MG63 (cell line): ENCODE measurements around the gene INPP5D. TPM values are rescaled to one million over a fixed set of nuclear protein-coding genes. Genes with fewer than 3 reads are reported as not detected.

Experiments
- DNase-seq: peaks from one replicate; pipeline ENCODE4 v3.0.0-alpha.2; 2020
- H3K27me3 ChIP-seq: fragments of 250-450 bp; sonication (Bioruptor Pico); 2 replicates; pipeline ENCODE4 v1.5.1; 2020; ENCODE audit warnings: mild to moderate bottlenecking, moderate library complexity
- H3K36me3 ChIP-seq: fragments of 250-450 bp; sonication (Bioruptor Pico); 2 replicates; pipeline ENCODE4 v1.5.1; 2020; ENCODE audit warnings: mild to moderate bottlenecking, moderate library complexity
- H3K4me3 ChIP-seq: fragments of 250-450 bp; sonication (Bioruptor Pico); 2 replicates; pipeline ENCODE4 v1.5.1; 2020; ENCODE audit warnings: mild to moderate bottlenecking, moderate library complexity
- H3K9me3 ChIP-seq: fragments of 250-450 bp; sonication (Bioruptor Pico); 2 replicates; pipeline ENCODE4 v1.5.1; 2020; ENCODE audit warnings: mild to moderate bottlenecking, moderate library complexity
- total RNA-seq: library from RNA; depleted of rRNA; stranded (reverse); fragments of >200 nt; shearing (Covaris generic); gene quantifications from 2 replicates; pipeline ENCODE4 v1.2.3, GENCODE V29; 2014; ENCODE audit warnings: low replicate concordance

INPP5D gene
- total RNA-seq, 1 experiment from 2014 or later = not detected

- no peak for DNase-seq
- Histone ChIP-seq H3K9me3 (no peaks in the 10 kb centered on the region), H3K36me3 (no peaks in the 10 kb centered on the region), H3K27me3 (no peaks in the 10 kb centered on the region), H3K4me3 (no peak overlapping the region)
These were observed 19.3 kb downstream of the INPP5D start for GRCh38 chr2:233079473-233079877.

- no peak for DNase-seq
- H3K9me3 ChIP-seq = no peaks in the 10 kb centered on the region
- H3K27me3 ChIP-seq = no peaks in the 10 kb centered on the region
- H3K4me3 ChIP-seq = no peak overlapping the region
- H3K36me3 ChIP-seq = no peaks in the 10 kb centered on the region
These were observed 20.1 kb downstream of the INPP5D start for GRCh38 chr2:233079953-233080835.

GRCh38 chr2:233080836-233081229, 20.7 kb downstream of the INPP5D start:
- H3K9me3 ChIP-seq = no peaks in the 10 kb centered on the region
- DNase-seq = no peak
- no peaks in the 10 kb centered on the region for H3K27me3 ChIP-seq
- H3K36me3 ChIP-seq = no peaks in the 10 kb centered on the region
- no peak overlapping the region for H3K4me3 ChIP-seq

- Histone ChIP-seq H3K27me3 (no peaks in the 10 kb centered on the region), H3K36me3 (no peaks in the 10 kb centered on the region), H3K9me3 (no peaks in the 10 kb centered on the region), H3K4me3 (no peak overlapping the region)
- DNase-seq = no peak
These were observed 21.1 kb downstream of the INPP5D start for GRCh38 chr2:233081232-233081730.

- no peaks in the 10 kb centered on the region for H3K9me3 ChIP-seq
- H3K36me3 ChIP-seq = no peaks in the 10 kb centered on the region
- H3K4me3 ChIP-seq = no peak overlapping the region
- no peak for DNase-seq
- H3K27me3 ChIP-seq = no peaks in the 10 kb centered on the region
These were observed 21.6 kb downstream of the INPP5D start for GRCh38 chr2:233081731-233082221.

GRCh38 chr2:233082222-233082930, 22.2 kb downstream of the INPP5D start:
- Histone ChIP-seq H3K36me3 (no peaks in the 10 kb centered on the region), H3K9me3 (no peaks in the 10 kb centered on the region), H3K4me3 (no peak overlapping the region), H3K27me3 (no peaks in the 10 kb centered on the region)
- no peak for DNase-seq

GRCh38 chr2:233082931-233083755, 23.0 kb downstream of the INPP5D start:
- H3K27me3 ChIP-seq = no peaks in the 10 kb centered on the region
- no peaks in the 10 kb centered on the region for H3K9me3 ChIP-seq
- DNase-seq = no peak
- no peak overlapping the region for H3K4me3 ChIP-seq
- H3K36me3 ChIP-seq = no peaks in the 10 kb centered on the region

- H3K9me3 ChIP-seq = no peaks in the 10 kb centered on the region
- H3K27me3 ChIP-seq = no peaks in the 10 kb centered on the region
- DNase-seq = no peak
- no peaks in the 10 kb centered on the region for H3K36me3 ChIP-seq
- H3K4me3 ChIP-seq = no peak overlapping the region
These were observed 23.6 kb downstream of the INPP5D start for GRCh38 chr2:233083782-233084181.

GRCh38 chr2:233084488-233084887, 24.3 kb downstream of the INPP5D start:
- no peak for DNase-seq
- H3K9me3 ChIP-seq = no peaks in the 10 kb centered on the region
- no peaks in the 10 kb centered on the region for H3K36me3 ChIP-seq
- no peak overlapping the region for H3K4me3 ChIP-seq
- H3K27me3 ChIP-seq = no peaks in the 10 kb centered on the region

- H3K9me3 ChIP-seq = no peaks in the 10 kb centered on the region
- H3K36me3 ChIP-seq = no peaks in the 10 kb centered on the region
- H3K4me3 ChIP-seq = no peak overlapping the region
- DNase-seq = no peak
- no peaks in the 10 kb centered on the region for H3K27me3 ChIP-seq
These were observed 25.1 kb downstream of the INPP5D start for GRCh38 chr2:233085037-233085838.

GRCh38 chr2:233085839-233086150, 25.7 kb downstream of the INPP5D start:
- H3K27me3 ChIP-seq = no peaks in the 10 kb centered on the region

GRCh38 chr2:233087713-233088112, 27.6 kb downstream of the INPP5D start:
- Histone ChIP-seq H3K36me3 (no peaks in the 10 kb centered on the region), H3K27me3 (no peaks in the 10 kb centered on the region), H3K9me3 (no peaks in the 10 kb centered on the region), H3K4me3 (no peak overlapping the region)
- no peak for DNase-seq

More at GRCh38 chr2:233085839-233086150, 25.7 kb downstream of the INPP5D start:
- no peaks in the 10 kb centered on the region for H3K9me3 ChIP-seq
- no peaks in the 10 kb centered on the region for H3K36me3 ChIP-seq
- no peak for DNase-seq
- H3K4me3 ChIP-seq = no peak overlapping the region

GRCh38 chr2:233088972-233089345, 28.8 kb downstream of the INPP5D start:
- Histone ChIP-seq H3K36me3 (no peaks in the 10 kb centered on the region), H3K27me3 (no peaks in the 10 kb centered on the region), H3K9me3 (no peaks in the 10 kb centered on the region), H3K4me3 (no peak overlapping the region)
- no peak for DNase-seq

GRCh38 chr2:233089851-233090250, 29.7 kb downstream of the INPP5D start:
- DNase-seq = no peak
- no peaks in the 10 kb centered on the region for H3K27me3 ChIP-seq
- no peaks in the 10 kb centered on the region for H3K9me3 ChIP-seq
- H3K36me3 ChIP-seq = no peaks in the 10 kb centered on the region
- H3K4me3 ChIP-seq = no peak overlapping the region

GRCh38 chr2:233090879-233091278, 30.7 kb downstream of the INPP5D start:
- H3K27me3 ChIP-seq = no peaks in the 10 kb centered on the region
- no peak for DNase-seq
- no peak overlapping the region for H3K4me3 ChIP-seq
- H3K9me3 ChIP-seq = no peaks in the 10 kb centered on the region
- H3K36me3 ChIP-seq = no peaks in the 10 kb centered on the region
